Ascending aorta (tissue), 2 donors: ENCODE data around the gene ARHGEF3. TPM values are rescaled to one million over a fixed set of nuclear protein-coding genes. Genes with fewer than 3 reads are reported as not detected.

Experiments
- DNase-seq, 2 donors: peaks; one replicate each; pipeline ENCODE4 v3.0.0-alpha.2; 2019; ENCODE audit warnings: low spot score in 2 of 2
- H3K27ac ChIP-seq, 2 donors: fragments of 200-600 bp; sonication (generic); one replicate each; pipeline ENCODE4 v1.5.1; 2016 to 2017; ENCODE audit warnings: mild to moderate bottlenecking in 1 of 2
- H3K27me3 ChIP-seq: fragments of 200-600 bp; sonication (generic); one replicate; pipeline ENCODE4 v1.5.1; 2017
- H3K36me3 ChIP-seq, 2 donors: fragments of 200-600 bp; sonication (generic); one replicate each; pipeline ENCODE4 v1.5.1; 2016
- H3K4me1 ChIP-seq, 2 donors: fragments of 200-600 bp; sonication (generic); one replicate each; pipeline ENCODE4 v1.5.1; 2016 to 2017; ENCODE audit warnings: mild to moderate bottlenecking in 1 of 2
- H3K4me3 ChIP-seq, 2 donors: fragments of 200-600 bp; sonication (generic); one replicate each; pipeline ENCODE4 v1.5.1; 2016 to 2017; ENCODE audit warnings: mild to moderate bottlenecking in 1 of 2
- H3K9me3 ChIP-seq, 2 donors: fragments of 200-600 bp; sonication (generic); one replicate each; pipeline ENCODE4 v1.5.1; 2016
- CTCF ChIP-seq, 3 experiments: fragments of 200-600 bp in 2 of 3; fragments of 450-650 bp in 1 of 3; sonication (generic) in 2 of 3; IDR thresholded peaks; one replicate each; pipeline ENCODE4 v1.5.1; 2016 to 2019; ENCODE audit warnings: antibody characterized with exemption in 3 of 3, mild to moderate bottlenecking in 1 of 3, moderate library complexity in 1 of 3
- intact Hi-C: fragments of 100-400 bp; cut with DNase I; formaldehyde crosslinking; loops from one replicate; pipeline ENCODE4 v1.15.1; 2023
- total RNA-seq: library from RNA; depleted of rRNA; stranded (reverse); fragments of >200 nt; gene quantifications from one replicate; pipeline ENCODE4 v1.1.0, GENCODE V29; 2016

Gene ARHGEF3
- total RNA-seq, 1 donor from 2014 or later, result 16.8 TPM

GRCh38 chr3:56812754-56813652 lies 11.3 kb upstream of the ARHGEF3 start:
- TF ChIP-seq CTCF (IDR thresholded peaks at IDR 0.05), result no peak
- Histone ChIP-seq H3K4me3 (no peak overlapping the region), H3K9me3 (no peaks in the 10 kb centered on the region), H3K36me3 (no peaks in the 10 kb centered on the region), H3K4me1 (no peaks in the 10 kb centered on the region), H3K27me3 (no peaks in the 10 kb centered on the region), H3K27ac (no peak overlapping the region)
- intact Hi-C loops, result no loop called here
- no peak for DNase-seq

- Histone ChIP-seq H3K36me3 (no peaks in the 10 kb centered on the region), H3K27ac (no peak overlapping the region), H3K4me1 (no peaks in the 10 kb centered on the region), H3K27me3 (no peaks in the 10 kb centered on the region), H3K9me3 (no peaks in the 10 kb centered on the region), H3K4me3 (no peak overlapping the region)
- no peak for DNase-seq
- intact Hi-C loops, result no loop called here
- TF ChIP-seq CTCF (IDR thresholded peaks at IDR 0.05), result no peak
These were observed 9.9 kb upstream of the ARHGEF3 start for GRCh38 chr3:56811546-56812202.

GRCh38 chr3:56810577-56811545 lies 9.1 kb upstream of the ARHGEF3 start:
- no peak overlapping the region for H3K27ac ChIP-seq
- TF ChIP-seq CTCF (IDR thresholded peaks at IDR 0.05), result no peak

GRCh38 chr3:56806407-56806806 lies 4.7 kb upstream of the ARHGEF3 start:
- no peak for DNase-seq
- H3K4me3 ChIP-seq, result no peak overlapping the region
- H3K4me1 ChIP-seq, result peaks cover 0 to under 1% of the 10 kb centered on the region in 2 donors
- no peak for TF ChIP-seq CTCF (IDR thresholded peaks at IDR 0.05)
- H3K27ac ChIP-seq, result no peak overlapping the region
- intact Hi-C loops, result no loop called here
- H3K9me3 ChIP-seq, result no peaks in the 10 kb centered on the region
- no peaks in the 10 kb centered on the region for H3K36me3 ChIP-seq
- no peaks in the 10 kb centered on the region for H3K27me3 ChIP-seq

More at GRCh38 chr3:56810577-56811545, 9.1 kb upstream of the ARHGEF3 start:
- no peaks in the 10 kb centered on the region for H3K36me3 ChIP-seq
- no peaks in the 10 kb centered on the region for H3K4me1 ChIP-seq
- DNase-seq, result no peak
- intact Hi-C loops, result no loop called here
- no peak overlapping the region for H3K4me3 ChIP-seq
- H3K9me3 ChIP-seq, result no peaks in the 10 kb centered on the region
- no peaks in the 10 kb centered on the region for H3K27me3 ChIP-seq

- Histone ChIP-seq H3K27me3 (no peaks in the 10 kb centered on the region), H3K4me1 (peaks cover 0 to 9% of the 10 kb centered on the region in 2 donors), H3K36me3 (no peaks in the 10 kb centered on the region), H3K27ac (no peak overlapping the region), H3K4me3 (no peak overlapping the region), H3K9me3 (no peaks in the 10 kb centered on the region)
- intact Hi-C loops, result loop anchor here (5.0 kb wide), 1 partner anchor 120 kb away; the partner anchor contains the start of gene TASOR
- no peak for DNase-seq
- TF ChIP-seq CTCF (IDR thresholded peaks at IDR 0.05), result no peak
These were observed 1.0 kb upstream of the ARHGEF3 start for GRCh38 chr3:56802790-56803189.
